Left forelimb (tissue), 1 donor: ENCODE measurements around the gene RIMS4.

Experiments used
- DNase-seq: peaks from one replicate; pipeline ENCODE4 v3.0.0-alpha.2; 2018; ENCODE audit warnings: low spot score

Gene RIMS4

GRCh38 chr20:44739942-44740341, 70.4 kb downstream of the RIMS4 start:
- DNase-seq: no peak

- DNase-seq: no peak
Measured at GRCh38 chr20:44738813-44739477, 71.4 kb downstream of the RIMS4 start.

GRCh38 chr20:44737116-44737515, 73.2 kb downstream of the RIMS4 start:
- no peak for DNase-seq

GRCh38 chr20:44736170-44737021, 74.0 kb downstream of the RIMS4 start:
- no peak for DNase-seq

GRCh38 chr20:44735816-44736169, 74.6 kb downstream of the RIMS4 start:
- no peak for DNase-seq

- no peak for DNase-seq
Measured at GRCh38 chr20:44734938-44735337, 75.4 kb downstream of the RIMS4 start.

- DNase-seq: no peak
Measured at GRCh38 chr20:44733341-44734069, 76.8 kb downstream of the RIMS4 start.

GRCh38 chr20:44732327-44732726, 78.0 kb downstream of the RIMS4 start:
- DNase-seq: no peak

GRCh38 chr20:44731657-44732056, 78.7 kb downstream of the RIMS4 start:
- DNase-seq: no peak

- no peak for DNase-seq
Measured at GRCh38 chr20:44730441-44730840, 79.9 kb downstream of the RIMS4 start.

GRCh38 chr20:44728801-44729443, 81.4 kb downstream of the RIMS4 start:
- no peak for DNase-seq

- DNase-seq: no peak
Measured at GRCh38 chr20:44727651-44728050, 82.7 kb downstream of the RIMS4 start.

- no peak for DNase-seq
Measured at GRCh38 chr20:44727039-44727438, 83.3 kb downstream of the RIMS4 start.

- DNase-seq: no peak
Measured at GRCh38 chr20:44725837-44726236, 84.5 kb downstream of the RIMS4 start.

GRCh38 chr20:44724423-44725091, 85.8 kb downstream of the RIMS4 start:
- DNase-seq: no peak

GRCh38 chr20:44723798-44724362, 86.5 kb downstream of the RIMS4 start:
- DNase-seq: no peak

- DNase-seq: no peak
Measured at GRCh38 chr20:44723391-44723790, 87.0 kb downstream of the RIMS4 start.

GRCh38 chr20:44722990-44723389, 87.4 kb downstream of the RIMS4 start:
- DNase-seq: no peak

- DNase-seq: no peak
Measured at GRCh38 chr20:44721785-44722054, 88.6 kb downstream of the RIMS4 start.

- DNase-seq: no peak
Measured at GRCh38 chr20:44720997-44721784, 89.2 kb downstream of the RIMS4 start.

GRCh38 chr20:44720621-44720996, 89.7 kb downstream of the RIMS4 start:
- no peak for DNase-seq
